Measurements from ENCODE around the gene MRGPRF.

MRGPRF gene

GRCh38 chr11:69050592-69051380, 37.7 kb upstream of the MRGPRF start:
- no peak for DNase-seq (ENCODE audit: low read depth, low spot score)

GRCh38 chr11:69049490-69049867, 36.4 kb upstream of the MRGPRF start:
- no peak for DNase-seq (ENCODE audit: low read depth, low spot score)

- DNase-seq (ENCODE audit: low read depth, low spot score): peak; percentile 82
Observed at GRCh38 chr11:69048694-69049489, 35.8 kb upstream of the MRGPRF start, which contains the start of gene TPCN2. TPCN2 (plus strand) TSS chr11:69048932; CDS start chr11:69048998, 66 bp downstream.

GRCh38 chr11:69048031-69048693, 35.1 kb upstream of the MRGPRF start:
- DNase-seq (ENCODE audit: low read depth, low spot score): no peak

GRCh38 chr11:69044111-69045013, 31.3 kb upstream of the MRGPRF start:
- DNase-seq (ENCODE audit: low read depth, low spot score): no peak

- no peak for DNase-seq (ENCODE audit: low read depth, low spot score)
Observed at GRCh38 chr11:69041516-69041915, 28.5 kb upstream of the MRGPRF start.

- DNase-seq (ENCODE audit: low read depth, low spot score): no peak
Observed at GRCh38 chr11:69040581-69041260, 27.7 kb upstream of the MRGPRF start.

- no peak for DNase-seq (ENCODE audit: low read depth, low spot score)
Observed at GRCh38 chr11:69040051-69040450, 27.0 kb upstream of the MRGPRF start.

- no peak for DNase-seq (ENCODE audit: low read depth, low spot score)
Observed at GRCh38 chr11:69039501-69039900, 26.5 kb upstream of the MRGPRF start.

GRCh38 chr11:69037544-69037943, 24.5 kb upstream of the MRGPRF start:
- DNase-seq (ENCODE audit: low read depth, low spot score): no peak

- no peak for DNase-seq (ENCODE audit: low read depth, low spot score)
Observed at GRCh38 chr11:69037074-69037473, 24.0 kb upstream of the MRGPRF start.

- no peak for DNase-seq (ENCODE audit: low read depth, low spot score)
Observed at GRCh38 chr11:69035946-69036340, 22.9 kb upstream of the MRGPRF start.

- no peak for DNase-seq (ENCODE audit: low read depth, low spot score)
Observed at GRCh38 chr11:69035150-69035945, 22.3 kb upstream of the MRGPRF start.

- DNase-seq (ENCODE audit: low read depth, low spot score): no peak
Observed at GRCh38 chr11:69034123-69034867, 21.2 kb upstream of the MRGPRF start.

- DNase-seq (ENCODE audit: low read depth, low spot score): no peak
Observed at GRCh38 chr11:69033431-69033830, 20.4 kb upstream of the MRGPRF start.

- no peak for DNase-seq (ENCODE audit: low read depth, low spot score)
Observed at GRCh38 chr11:69032833-69033232, 19.8 kb upstream of the MRGPRF start.

- no peak for DNase-seq (ENCODE audit: low read depth, low spot score)
Observed at GRCh38 chr11:69030301-69030700, 17.3 kb upstream of the MRGPRF start.

GRCh38 chr11:69027704-69028372, 14.8 kb upstream of the MRGPRF start:
- no peak for DNase-seq (ENCODE audit: low read depth, low spot score)

- DNase-seq (ENCODE audit: low read depth, low spot score): no peak
Observed at GRCh38 chr11:69024509-69024908, 11.5 kb upstream of the MRGPRF start.

Measured in activated CD4-positive, CD25-positive, alpha-beta regulatory T cell treated with anti-CD3 and anti-CD28 coated beads, Interleukin-2, amount 50 U/mL, for 16 hours (primary cell).